Measurements from ENCODE around the gene KRTAP10-12. TPM values are rescaled to one million over a fixed set of nuclear protein-coding genes. Genes with fewer than 3 reads are reported as not detected.

KRTAP10-12 gene
- total RNA-seq, 1 experiment from 2014 or later: not detected

- no peak overlapping the region for H3K27ac Mint-ChIP-seq (ENCODE audit: unreplicated experiment)
- H3K9me3 ChIP-seq: no peaks in the 10 kb centered on the region
- no peaks in the 10 kb centered on the region for H3K27me3 ChIP-seq (replicated peaks; ENCODE audit: control insufficient read depth, insufficient read depth, low read length)
- ChIA-PET CTCF (no interaction called here), POLR2A (no interaction called here)
- H3K4me1 Mint-ChIP-seq (ENCODE audit: low read depth, unreplicated experiment): no peaks in the 10 kb centered on the region
- H3K4me3 ChIP-seq (ENCODE audit: low read depth, low read length): no peak overlapping the region
- BruUV-seq (replicated peaks): no TSS peak
- no peak for DNase-seq
- intact Hi-C loops (cut with micrococcal nuclease; ENCODE audit: unreplicated experiment): no loop called here
- H3K27me3 Mint-ChIP-seq (ENCODE audit: insufficient read depth, unreplicated experiment): peaks cover 13% of the 10 kb centered on the region
- TF ChIP-seq, protein P1, sequence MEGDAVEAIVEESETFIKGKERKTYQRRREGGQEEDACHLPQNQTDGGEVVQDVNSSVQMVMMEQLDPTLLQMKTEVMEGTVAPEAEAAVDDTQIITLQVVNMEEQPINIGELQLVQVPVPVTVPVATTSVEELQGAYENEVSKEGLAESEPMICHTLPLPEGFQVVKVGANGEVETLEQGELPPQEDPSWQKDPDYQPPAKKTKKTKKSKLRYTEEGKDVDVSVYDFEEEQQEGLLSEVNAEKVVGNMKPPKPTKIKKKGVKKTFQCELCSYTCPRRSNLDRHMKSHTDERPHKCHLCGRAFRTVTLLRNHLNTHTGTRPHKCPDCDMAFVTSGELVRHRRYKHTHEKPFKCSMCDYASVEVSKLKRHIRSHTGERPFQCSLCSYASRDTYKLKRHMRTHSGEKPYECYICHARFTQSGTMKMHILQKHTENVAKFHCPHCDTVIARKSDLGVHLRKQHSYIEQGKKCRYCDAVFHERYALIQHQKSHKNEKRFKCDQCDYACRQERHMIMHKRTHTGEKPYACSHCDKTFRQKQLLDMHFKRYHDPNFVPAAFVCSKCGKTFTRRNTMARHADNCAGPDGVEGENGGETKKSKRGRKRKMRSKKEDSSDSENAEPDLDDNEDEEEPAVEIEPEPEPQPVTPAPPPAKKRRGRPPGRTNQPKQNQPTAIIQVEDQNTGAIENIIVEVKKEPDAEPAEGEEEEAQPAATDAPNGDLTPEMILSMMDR (IDR thresholded peaks at IDR 0.05; ENCODE audit: insufficient read depth in 1 of 2, low read depth in 1 of 2, low read length in 1 of 2, severe bottlenecking in 1 of 2, unreplicated experiment in 1 of 2): no peak
- no peaks in the 10 kb centered on the region for H3K4me1 ChIP-seq
- H3K36me3 ChIP-seq (ENCODE audit: control insufficient read depth, insufficient read depth, low read length): no peaks in the 10 kb centered on the region
- no peak overlapping the region for H3K4me3 Mint-ChIP-seq (ENCODE audit: unreplicated experiment)
- H3K9me3 Mint-ChIP-seq (ENCODE audit: unreplicated experiment): no peaks in the 10 kb centered on the region
- no peaks in the 10 kb centered on the region for H3K36me3 Mint-ChIP-seq (ENCODE audit: insufficient read depth, unreplicated experiment)
Observed at GRCh38 chr21:44724196-44724595, 27.2 kb downstream of the KRTAP10-12 start.

- BruUV-seq (replicated peaks): no TSS peak
- CTCF ChIA-PET: no interaction called here
Observed at GRCh38 chr21:44724926-44725325, 28.0 kb downstream of the KRTAP10-12 start.

GRCh38 chr21:44726826-44727225 lies 29.9 kb downstream of the KRTAP10-12 start:
- Histone ChIP-seq H3K4me1 (no peaks in the 10 kb centered on the region), H3K36me3 (ENCODE audit: control insufficient read depth, insufficient read depth, low read length) (no peaks in the 10 kb centered on the region), H3K4me3 (ENCODE audit: low read depth, low read length) (no peak overlapping the region), H3K27me3 (replicated peaks; ENCODE audit: control insufficient read depth, insufficient read depth, low read length) (no peaks in the 10 kb centered on the region), H3K9me3 (no peaks in the 10 kb centered on the region)
- CTCF ChIA-PET: no interaction called here
- TF ChIP-seq, protein P1 (IDR thresholded peaks at IDR 0.05; ENCODE audit: insufficient read depth in 1 of 2, low read depth in 1 of 2, low read length in 1 of 2, severe bottlenecking in 1 of 2, unreplicated experiment in 1 of 2): no peak
- H3K4me1 Mint-ChIP-seq (ENCODE audit: low read depth, unreplicated experiment): no peaks in the 10 kb centered on the region
- no peak for DNase-seq
- BruUV-seq (replicated peaks): no TSS peak
- H3K4me3 Mint-ChIP-seq (ENCODE audit: unreplicated experiment): no peak overlapping the region
- H3K27me3 Mint-ChIP-seq (ENCODE audit: insufficient read depth, unreplicated experiment): peaks cover 2% of the 10 kb centered on the region
- H3K36me3 Mint-ChIP-seq (ENCODE audit: insufficient read depth, unreplicated experiment): no peaks in the 10 kb centered on the region
- no peak overlapping the region for H3K27ac Mint-ChIP-seq (ENCODE audit: unreplicated experiment)
- POLR2A ChIA-PET: no interaction called here
- intact Hi-C loops (cut with micrococcal nuclease; ENCODE audit: unreplicated experiment): no loop called here
- H3K9me3 Mint-ChIP-seq (ENCODE audit: unreplicated experiment): no peaks in the 10 kb centered on the region

More at GRCh38 chr21:44724926-44725325, 28.0 kb downstream of the KRTAP10-12 start:
- no peaks in the 10 kb centered on the region for H3K9me3 ChIP-seq
- no peak overlapping the region for H3K4me3 ChIP-seq (ENCODE audit: low read depth, low read length)
- DNase-seq: no peak
- POLR2A ChIA-PET: no interaction called here
- TF ChIP-seq, protein P1 (IDR thresholded peaks at IDR 0.05; ENCODE audit: insufficient read depth in 1 of 2, low read depth in 1 of 2, low read length in 1 of 2, severe bottlenecking in 1 of 2, unreplicated experiment in 1 of 2): no peak
- H3K27me3 ChIP-seq (replicated peaks; ENCODE audit: control insufficient read depth, insufficient read depth, low read length): no peaks in the 10 kb centered on the region
- Mint-ChIP-seq H3K27me3 (ENCODE audit: insufficient read depth, unreplicated experiment) (peaks cover 6% of the 10 kb centered on the region), H3K4me1 (ENCODE audit: low read depth, unreplicated experiment) (no peaks in the 10 kb centered on the region), H3K27ac (ENCODE audit: unreplicated experiment) (no peak overlapping the region), H3K9me3 (ENCODE audit: unreplicated experiment) (no peaks in the 10 kb centered on the region), H3K4me3 (ENCODE audit: unreplicated experiment) (no peak overlapping the region), H3K36me3 (ENCODE audit: insufficient read depth, unreplicated experiment) (no peaks in the 10 kb centered on the region)
- H3K36me3 ChIP-seq (ENCODE audit: control insufficient read depth, insufficient read depth, low read length): no peaks in the 10 kb centered on the region
- intact Hi-C loops (cut with micrococcal nuclease; ENCODE audit: unreplicated experiment): no loop called here
- no peaks in the 10 kb centered on the region for H3K4me1 ChIP-seq

All from Caco-2 (cell line).